Bone marrow (tissue), 2 donors: ENCODE results near the gene CELA3B.
A peak's percentile ranks its signal among the peaks of the same experiment; 100 is the strongest.
"Not testable (repeated sequence)": the region's sequence is repeated elsewhere in the genome, so short reads cannot be mapped to it uniquely, and the experiment has no call there.

Experiments
- DNase-seq, 2 donors: peaks; one replicate each; lab custom pipeline; 2025; lab: John Stamatoyannopoulos, UW

Gene CELA3B

DNA sequence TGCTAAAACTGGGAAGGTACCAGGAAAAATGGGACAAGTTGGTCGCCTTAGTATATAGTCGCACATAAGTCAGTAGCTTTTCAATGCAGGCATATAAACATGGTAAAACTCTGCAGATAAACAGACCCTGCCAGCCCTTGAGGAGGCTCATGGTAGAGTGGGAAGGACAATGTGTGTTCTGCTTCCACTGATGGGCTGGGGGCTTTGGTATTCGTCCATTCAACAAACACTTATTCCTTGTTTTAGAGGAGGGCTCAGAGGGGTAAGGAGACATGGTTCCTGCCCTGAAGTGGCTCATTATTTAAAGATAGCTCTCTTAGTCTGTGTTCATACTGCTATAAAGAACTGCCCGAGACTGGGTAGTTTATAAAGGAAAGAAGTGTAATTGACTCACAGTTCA is 35.9 kb downstream of the CELA3B start:
- not testable (repeated sequence) for DNase-seq

DNA sequence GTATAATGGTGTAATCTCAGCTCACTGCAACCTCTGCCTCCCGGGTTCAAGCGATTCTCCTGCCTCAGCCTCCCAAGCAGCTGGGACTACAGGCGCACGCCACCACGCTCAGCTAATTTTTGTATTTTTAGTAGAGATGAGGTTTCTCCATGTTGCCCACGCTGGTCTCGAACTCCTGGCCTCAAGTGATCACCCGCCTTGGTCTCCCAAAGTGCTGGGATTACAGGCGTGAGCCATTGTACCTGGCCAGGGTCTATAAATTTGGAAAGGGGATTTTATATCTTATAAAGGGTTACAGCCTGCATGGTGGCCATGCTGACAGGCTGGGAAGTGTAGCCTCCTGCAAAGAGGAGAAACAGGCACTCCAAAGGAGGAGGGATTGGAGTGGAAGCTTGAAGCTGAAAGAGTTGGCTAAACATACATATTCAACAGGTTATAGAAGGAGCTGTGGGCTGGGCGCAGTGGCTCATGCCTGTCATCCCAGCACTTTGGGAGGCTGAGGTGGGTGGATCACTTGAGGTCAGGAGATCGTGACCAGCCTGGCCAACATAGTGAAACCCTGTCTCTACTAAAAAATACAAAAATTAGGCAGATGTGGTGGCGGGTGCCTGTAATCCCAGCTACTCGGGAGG is 37.9 kb downstream of the CELA3B start:
- not testable (repeated sequence) for DNase-seq

DNA sequence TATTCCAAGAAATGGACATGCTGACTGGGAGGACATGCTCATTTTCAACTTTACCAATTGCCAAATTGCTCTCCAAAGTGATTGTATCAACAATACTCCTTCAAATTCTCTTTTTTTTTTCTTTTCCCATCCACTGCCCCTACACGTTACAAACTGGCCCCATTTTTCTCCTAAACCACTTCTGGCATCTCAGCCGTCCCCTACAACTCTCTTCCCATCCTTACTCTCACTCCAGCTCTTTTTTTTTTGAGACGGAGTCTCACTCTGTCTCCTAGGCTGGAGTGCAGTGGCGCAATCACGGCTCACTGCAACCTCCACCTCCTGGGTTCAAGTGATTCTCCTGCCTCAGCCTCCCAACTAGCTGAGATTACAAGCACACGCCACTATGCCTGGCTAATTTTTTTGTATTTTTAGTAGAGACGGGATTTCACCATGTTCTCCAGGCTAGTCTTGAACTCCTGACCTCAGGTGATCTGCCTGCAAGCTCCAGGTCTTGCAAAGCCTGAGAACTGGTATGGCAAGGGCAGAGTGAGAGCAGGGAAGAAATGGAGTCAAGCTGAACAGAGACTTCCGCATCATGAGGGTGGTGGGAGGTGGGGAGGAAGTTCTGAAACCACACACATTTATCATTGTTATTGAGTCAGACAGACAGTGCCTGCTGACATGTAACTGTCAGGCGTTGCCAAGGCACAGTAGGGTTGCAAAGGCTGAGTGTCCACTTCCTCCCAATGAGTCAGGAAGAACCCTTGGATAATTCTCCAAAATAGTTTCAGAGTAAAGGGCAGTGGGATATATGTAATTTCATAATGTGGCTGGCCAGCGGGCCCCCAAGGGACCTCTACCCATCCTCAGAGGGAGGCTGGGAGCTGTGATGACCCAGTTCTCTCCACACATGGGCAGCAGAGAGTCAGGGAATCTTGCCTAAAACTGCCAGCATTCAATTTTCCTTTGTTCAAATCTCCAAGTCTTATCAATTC is 42.0 kb downstream of the CELA3B start:
- peak; percentile 52 to 90 for DNase-seq

DNA sequence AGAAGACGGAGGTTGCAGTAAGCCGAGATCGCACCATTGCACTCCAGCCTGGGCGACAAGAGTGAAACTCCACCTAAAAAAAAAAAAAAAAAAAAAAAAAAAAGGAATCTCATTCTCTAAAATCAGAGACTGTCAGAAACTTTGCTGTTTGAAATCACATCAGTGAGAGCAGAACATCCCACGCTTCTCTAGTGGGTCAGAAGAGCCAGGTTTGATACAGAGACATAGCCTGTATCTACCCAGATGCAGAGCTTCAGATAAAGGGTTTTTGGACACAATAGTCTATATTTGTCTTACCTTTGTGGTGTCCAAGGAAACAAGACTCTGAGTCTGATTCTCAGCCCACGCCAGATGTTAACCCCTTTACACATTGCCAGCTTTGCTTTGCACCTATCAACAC is 44.2 kb downstream of the CELA3B start:
- no peak for DNase-seq

DNA sequence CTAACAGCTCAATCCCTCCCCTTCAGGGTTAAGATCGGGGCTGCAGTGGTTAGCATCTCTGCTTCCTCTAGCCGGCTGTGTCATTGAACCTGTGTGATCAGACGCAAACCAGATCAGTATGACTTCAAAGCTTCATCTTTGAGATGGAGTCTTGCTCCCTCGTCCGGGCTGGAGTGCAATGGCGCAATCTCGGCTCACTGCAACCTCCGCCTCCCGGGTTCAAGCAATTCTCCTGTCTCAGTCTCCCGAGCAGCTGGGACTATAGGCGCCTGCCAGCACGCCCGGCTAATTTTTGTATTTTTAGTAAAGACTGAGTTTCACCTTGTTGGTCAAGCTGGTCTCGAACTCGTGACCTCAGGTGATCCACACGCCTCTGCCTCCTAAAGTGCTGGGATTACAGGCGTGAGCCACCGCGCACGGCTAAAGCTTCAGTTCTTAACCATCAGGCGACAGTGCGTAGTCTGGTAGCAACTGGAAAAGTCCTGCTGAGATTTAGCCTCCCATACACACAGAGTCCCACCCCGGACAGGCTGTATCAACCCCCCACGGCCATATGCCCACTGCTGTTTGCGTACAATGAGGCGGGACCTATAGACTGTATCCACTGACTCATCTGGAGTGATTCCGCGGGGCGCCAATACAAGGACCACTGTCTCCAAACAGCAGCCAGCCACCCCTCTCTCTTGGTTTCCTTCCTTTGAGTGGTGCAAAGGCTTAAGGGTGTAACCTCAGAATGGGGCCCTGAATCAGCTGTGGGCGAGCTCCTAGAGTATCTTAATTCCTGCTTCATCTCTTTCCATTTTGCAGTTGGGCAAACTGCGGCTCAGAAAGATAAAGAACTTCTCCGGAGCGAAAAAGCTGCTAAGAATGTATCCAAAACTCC is 47.9 kb downstream of the CELA3B start:
- peak; percentile 85 to 92 for DNase-seq

DNA sequence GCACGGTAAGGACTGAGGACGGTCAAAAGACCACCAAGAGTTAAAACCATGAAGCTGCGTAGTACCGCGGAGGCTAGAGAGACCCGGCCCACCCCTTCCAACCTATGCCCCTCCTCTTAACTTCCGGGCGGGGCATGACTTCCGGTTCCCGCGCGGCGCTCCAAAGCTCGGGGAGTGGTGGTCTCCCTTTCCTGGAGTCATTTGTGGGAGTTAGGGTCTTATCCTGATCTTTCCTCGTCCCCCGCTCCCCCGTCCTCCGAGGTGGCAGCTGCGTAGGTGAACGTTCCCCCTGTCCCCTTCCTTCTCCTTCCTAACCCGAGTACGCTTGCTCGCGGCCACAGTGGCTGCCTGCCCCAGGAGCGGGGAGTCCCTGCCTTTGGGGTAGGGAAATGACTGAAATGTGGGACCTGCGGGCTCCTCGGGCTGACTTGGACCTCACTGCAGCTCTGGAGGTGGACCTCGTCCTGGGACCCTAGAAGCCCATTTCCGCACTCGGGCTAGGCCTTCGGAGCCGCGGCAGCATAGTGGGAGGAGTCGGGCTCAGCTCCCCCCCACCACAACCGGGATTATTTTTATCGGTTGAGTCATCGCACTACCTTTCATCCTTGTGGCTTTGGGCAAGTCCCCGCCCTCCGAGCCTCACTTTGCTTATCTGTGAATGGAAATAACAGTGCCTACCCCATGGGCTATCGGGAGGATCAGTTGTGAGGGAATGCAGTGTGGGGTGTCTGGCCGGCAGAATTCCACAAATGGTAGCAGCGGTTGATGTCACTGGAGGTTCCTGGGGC is 48.7 kb downstream of the CELA3B start:
- peak; percentile 85 to 92 for DNase-seq

DNA sequence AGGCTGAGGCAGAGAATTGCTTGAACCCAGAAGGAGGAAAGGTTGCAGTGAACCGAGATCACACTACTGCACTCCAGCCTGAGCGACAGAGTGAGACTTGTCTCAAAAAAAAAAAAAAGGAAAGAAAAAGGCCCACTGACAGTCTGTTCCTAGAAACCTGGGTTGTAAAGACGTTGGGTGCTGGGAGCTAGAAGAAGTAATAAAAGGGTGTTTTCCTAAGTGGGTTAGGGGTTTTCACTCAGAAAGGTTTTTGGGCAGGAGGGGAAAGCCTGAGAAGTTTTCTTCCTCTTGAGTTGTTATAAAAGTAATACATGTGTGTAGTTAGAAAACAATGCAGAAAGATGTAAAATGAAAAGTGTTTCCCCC is 50.1 kb downstream of the CELA3B start:
- no peak for DNase-seq

DNA sequence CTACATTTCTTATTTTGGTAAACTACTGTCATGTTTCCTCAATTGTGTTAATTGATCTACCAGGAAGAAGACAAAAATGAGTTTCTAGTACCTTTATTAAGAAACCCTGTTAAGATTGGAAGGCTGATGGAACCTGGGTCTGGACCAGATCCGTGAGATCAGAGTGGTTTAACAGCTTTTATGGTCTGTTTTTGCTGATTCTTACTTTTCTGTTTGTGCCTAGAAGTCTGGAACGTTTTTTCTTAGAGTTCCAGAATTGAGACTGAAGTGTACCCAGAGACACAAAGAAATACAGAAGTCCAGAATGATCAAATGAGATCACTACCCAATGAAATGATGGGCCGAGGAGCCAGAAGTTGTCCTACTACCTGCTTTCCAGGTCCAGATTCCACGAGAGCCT is 53.2 kb downstream of the CELA3B start:
- DNase-seq: no peak

DNA sequence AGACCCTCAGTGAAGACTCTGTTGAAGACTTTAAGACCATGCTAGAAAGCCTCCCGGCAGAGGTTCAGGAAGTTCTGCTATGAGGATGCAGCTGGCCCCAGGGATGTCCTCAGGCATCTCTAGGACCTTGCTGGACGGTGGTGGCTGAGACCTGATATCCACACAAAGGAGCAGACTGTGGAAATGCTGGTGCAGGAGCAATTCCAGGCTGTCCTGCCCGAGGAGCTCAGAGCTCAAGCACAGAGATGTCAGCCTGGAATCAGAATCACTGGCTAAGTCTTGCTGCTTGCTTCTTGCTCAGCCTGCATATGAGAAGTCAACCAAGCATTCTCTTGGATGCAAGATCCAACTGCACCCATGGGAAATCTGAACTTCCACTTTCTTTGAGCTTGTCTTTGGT is 53.7 kb downstream of the CELA3B start:
- no peak for DNase-seq

DNA sequence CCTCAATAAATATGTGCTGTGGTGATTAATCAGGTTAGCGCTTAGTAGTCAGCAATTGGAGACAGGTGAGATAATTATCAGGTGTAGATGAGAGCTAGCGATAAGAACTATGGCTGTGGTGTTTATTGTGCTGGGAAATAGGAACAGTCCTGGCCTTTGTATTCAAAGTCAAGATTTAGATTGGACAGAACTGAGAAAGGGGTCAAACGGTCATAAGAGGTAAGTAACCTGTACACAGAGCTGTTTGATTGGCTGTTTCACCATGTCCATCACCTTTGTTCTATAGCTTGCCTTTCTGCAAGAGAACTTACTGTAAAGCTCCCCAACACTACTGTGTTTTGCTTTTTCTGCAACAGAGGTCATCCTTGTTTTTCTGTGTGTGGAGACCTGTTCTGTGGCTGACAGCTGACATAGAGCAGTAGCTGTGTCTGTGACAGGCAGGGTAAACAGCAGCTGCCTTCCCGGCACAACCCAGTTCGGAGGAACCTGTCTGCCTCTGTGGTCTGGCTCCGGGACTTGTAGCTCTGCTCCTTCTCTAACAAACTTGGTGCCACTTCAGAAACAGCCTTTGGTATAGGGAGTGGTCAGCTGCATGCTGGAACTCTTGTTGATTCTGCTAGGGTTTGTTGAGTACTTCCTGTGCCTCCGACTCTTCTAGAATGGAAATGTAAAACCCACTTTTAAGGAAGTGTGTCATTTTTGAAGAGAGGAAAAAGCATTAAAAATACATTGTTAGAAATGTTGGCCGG is 54.6 kb downstream of the CELA3B start:
- DNase-seq: peak in 1 of 2 donors; percentile 5

DNA sequence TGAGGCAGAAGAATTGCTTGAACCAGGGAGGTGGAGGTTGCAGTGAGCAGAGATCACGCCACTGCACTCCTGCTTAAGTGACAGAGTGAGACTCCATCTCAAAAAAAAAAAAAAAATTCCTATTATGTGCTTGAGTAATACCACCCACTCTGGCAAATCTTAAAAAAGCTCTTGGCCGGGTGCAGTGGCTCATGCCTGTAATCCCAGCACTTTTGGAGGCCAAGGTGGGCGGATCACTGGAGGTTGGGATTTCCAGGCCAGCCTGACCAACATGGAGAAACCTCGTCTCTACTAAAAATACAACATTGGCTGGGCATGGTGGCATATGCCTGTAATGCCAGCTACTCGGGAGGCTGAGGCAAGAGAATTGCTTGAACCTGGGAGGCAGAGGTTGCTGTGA is 58.0 kb downstream of the CELA3B start:
- DNase-seq: not testable (repeated sequence)

DNA sequence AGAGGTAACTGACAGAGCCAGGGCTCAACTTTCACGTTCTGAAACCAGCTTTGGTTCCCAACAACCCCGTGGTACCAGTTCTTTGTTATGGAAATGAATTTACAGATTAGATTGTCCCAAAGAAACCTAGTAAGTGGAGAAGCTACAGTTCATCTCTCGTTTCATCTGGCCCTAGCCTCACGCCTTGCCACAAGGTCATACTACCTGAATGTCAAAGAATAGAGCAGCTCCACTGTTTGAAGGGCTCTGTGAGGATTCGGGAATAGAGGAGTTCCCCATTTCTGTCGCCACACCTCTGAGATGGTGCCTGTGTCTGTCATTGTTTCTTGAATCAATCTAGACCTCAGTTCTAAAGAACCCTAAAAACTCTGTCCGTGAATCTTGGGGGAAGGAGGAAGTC is 60.7 kb downstream of the CELA3B start:
- DNase-seq: no peak

DNA sequence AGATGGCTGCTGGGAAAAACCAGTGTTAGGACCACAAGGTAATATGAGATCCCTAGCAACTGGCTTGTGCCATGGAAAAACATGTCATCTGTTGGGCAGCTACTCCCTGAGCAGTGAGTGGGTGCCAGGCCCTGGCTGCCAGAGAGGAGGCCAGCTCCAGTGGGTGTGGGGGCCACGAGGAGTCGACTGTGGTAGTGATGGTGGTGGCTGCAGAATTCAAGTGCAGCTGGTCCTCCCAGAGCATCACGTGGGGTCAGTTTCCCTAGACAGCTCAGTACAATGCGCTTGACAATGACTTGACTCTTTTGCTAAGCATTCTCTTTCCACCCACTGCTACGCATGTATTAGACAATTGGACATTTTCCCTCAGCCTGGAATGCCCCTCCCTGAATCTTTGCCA is 61.2 kb downstream of the CELA3B start:
- no peak for DNase-seq
